Common myeloid progenitor, CD34-positive (primary cell): Measurements from ENCODE around the gene STEEP1.

Source experiments
- CTCF ChIA-PET: fragments of 350-600 bp; sonication (Branson Sonifier 250); formaldehyde crosslinking; loops from one replicate; lab custom pipeline; 2021; ENCODE audit warnings: antibody characterized with exemption; lab: Charles Lee
- POLR2A ChIA-PET: fragments of 350-600 bp; sonication (Branson Sonifier 250); formaldehyde crosslinking; loops from one replicate; lab custom pipeline; 2021; ENCODE audit warnings: antibody characterized with exemption; lab: Charles Lee
- DNase-seq, 3 donors: peaks; one replicate each; pipeline versions ENCODE4 v3.0.0 to v3.0.0-alpha.2; 2013
- H3K27ac ChIP-seq, 2 experiments: 1 replicate in 1 of 2; 2 replicates in 1 of 2; pipeline ENCODE4 v1.7.0; 2013; ENCODE audit warnings: inconsistent platforms in 2 of 2, low read length in 2 of 2, mild to moderate bottlenecking in 2 of 2, low read depth in 1 of 2, moderate library complexity in 1 of 2; ENCODE audit not compliant: severe bottlenecking in 2 of 2, insufficient read depth in 1 of 2, poor library complexity in 1 of 2
- H3K27me3 ChIP-seq, 5 experiments: replicated peaks in 2 of 5; 1 replicate in 3 of 5; 2 replicates in 2 of 5; pipeline versions ENCODE4 v1.6.1 to v1.7.0; 2013; ENCODE audit warnings: low read length in 4 of 5, mild to moderate bottlenecking in 2 of 5, moderate library complexity in 2 of 5, inconsistent platforms in 1 of 5; ENCODE audit not compliant: insufficient read depth in 5 of 5, control insufficient read depth in 4 of 5
- H3K36me3 ChIP-seq, 4 experiments: 1 replicate in 2 of 4; 2 replicates in 2 of 4; pipeline versions ENCODE4 v1.6.1 to v1.7.0; 2013; ENCODE audit warnings: low read length in 3 of 4, control low read depth in 1 of 4, mild to moderate bottlenecking in 1 of 4; ENCODE audit not compliant: control insufficient read depth in 4 of 4, insufficient read depth in 4 of 4
- H3K4me1 ChIP-seq, 4 experiments: 1 replicate in 3 of 4; 2 replicates in 1 of 4; pipeline versions ENCODE4 v1.6.1 to v1.7.1; 2013; ENCODE audit warnings: low read length in 3 of 4, mild to moderate bottlenecking in 3 of 4, control low read depth in 1 of 4, inconsistent platforms in 1 of 4, moderate library complexity in 1 of 4; ENCODE audit not compliant: control insufficient read depth in 4 of 4, insufficient read depth in 4 of 4; ENCODE audit errors: control extremely low read depth in 1 of 4
- H3K4me3 ChIP-seq, 7 experiments: 1 replicate in 4 of 7; 2 replicates in 3 of 7; pipeline versions ENCODE4 v1.5.1 to v1.7.0; 2013; ENCODE audit warnings: mild to moderate bottlenecking in 7 of 7, low read length in 6 of 7, moderate library complexity in 6 of 7, inconsistent platforms in 2 of 7, low read depth in 2 of 7, control low read depth in 1 of 7; ENCODE audit not compliant: insufficient read depth in 4 of 7, control insufficient read depth in 1 of 7; ENCODE audit errors: extremely low read depth in 1 of 7
- H3K9me3 ChIP-seq, 5 experiments: 1 replicate in 4 of 5; 2 replicates in 1 of 5; pipeline versions ENCODE4 v1.6.1 to v1.7.1; 2013; ENCODE audit warnings: low read length in 4 of 5, mild to moderate bottlenecking in 2 of 5, inconsistent platforms in 1 of 5, low read depth in 1 of 5, moderate library complexity in 1 of 5; ENCODE audit not compliant: control insufficient read depth in 4 of 5, insufficient read depth in 2 of 5; ENCODE audit errors: control extremely low read depth in 1 of 5
- WGBS: methylation state at CpG from one replicate; pipeline ENCODE4 v1.1.5; 2013; ENCODE audit not compliant: insufficient coverage; 5-methylcytosine and 5-hydroxymethylcytosine counted together

Gene STEEP1

GRCh38 chrX:119537487-119537886, 27.7 kb downstream of the STEEP1 start:
- H3K36me3 ChIP-seq = peaks cover 0 to 20% (median 4%) of the 10 kb centered on the region in 4 experiments
- CTCF ChIA-PET = no interaction called here
- no peak overlapping the region for H3K4me3 ChIP-seq
- 71% methylated on average over 1 of the region's 3 CpGs for WGBS
- POLR2A ChIA-PET = no interaction called here
- no peak overlapping the region for H3K27ac ChIP-seq
- no peak for DNase-seq
- H3K4me1 ChIP-seq = no peaks in the 10 kb centered on the region
- H3K27me3 ChIP-seq = no peaks in the 10 kb centered on the region
- no peaks in the 10 kb centered on the region for H3K9me3 ChIP-seq

- Histone ChIP-seq H3K4me1 (no peaks in the 10 kb centered on the region), H3K27ac (no peak overlapping the region), H3K27me3 (no peaks in the 10 kb centered on the region), H3K9me3 (no peaks in the 10 kb centered on the region), H3K36me3 (no peaks in the 10 kb centered on the region), H3K4me3 (no peak overlapping the region)
- ChIA-PET CTCF (interaction anchor here (0.7 kb wide), 1 partner anchor 51 kb away, joined by 3 read pairs; no protein-coding TSS in a partner anchor), POLR2A (no interaction called here)
- WGBS = 100% methylated on average over 5 of the region's 9 CpGs
- DNase-seq = peak in 1 of 3 donors; percentile 4
Measured at GRCh38 chrX:119529345-119530276, 35.6 kb downstream of the STEEP1 start.

- POLR2A ChIA-PET = no interaction called here
Measured at GRCh38 chrX:119523664-119524184, 41.5 kb downstream of the STEEP1 start.

GRCh38 chrX:119521246-119521645, 44.0 kb downstream of the STEEP1 start:
- no peak overlapping the region for H3K27ac ChIP-seq
- H3K36me3 ChIP-seq = no peaks in the 10 kb centered on the region
- no peaks in the 10 kb centered on the region for H3K27me3 ChIP-seq
- ChIA-PET CTCF (no interaction called here), POLR2A (no interaction called here)
- no peaks in the 10 kb centered on the region for H3K9me3 ChIP-seq
- H3K4me1 ChIP-seq = no peaks in the 10 kb centered on the region
- DNase-seq = no peak
- no peak overlapping the region for H3K4me3 ChIP-seq
- WGBS = 90% methylated on average over 3 of the region's 6 CpGs

More at GRCh38 chrX:119523664-119524184, 41.5 kb downstream of the STEEP1 start:
- H3K9me3 ChIP-seq = no peaks in the 10 kb centered on the region
- no peak overlapping the region for H3K4me3 ChIP-seq
- no peaks in the 10 kb centered on the region for H3K27me3 ChIP-seq
- DNase-seq = no peak
- CTCF ChIA-PET = no interaction called here
- no peak overlapping the region for H3K27ac ChIP-seq
- WGBS = 60% methylated on average over 1 of the region's 1 CpG
- H3K36me3 ChIP-seq = no peaks in the 10 kb centered on the region
- H3K4me1 ChIP-seq = no peaks in the 10 kb centered on the region

GRCh38 chrX:119518371-119518770, 46.8 kb downstream of the STEEP1 start:
- Histone ChIP-seq H3K4me3 (no peak overlapping the region), H3K27me3 (no peaks in the 10 kb centered on the region), H3K36me3 (no peaks in the 10 kb centered on the region), H3K27ac (no peak overlapping the region), H3K4me1 (no peaks in the 10 kb centered on the region), H3K9me3 (no peaks in the 10 kb centered on the region)
- DNase-seq = no peak
- ChIA-PET POLR2A (no interaction called here), CTCF (interaction anchor here (1.0 kb wide), 1 partner anchor 85 kb away, joined by 3 read pairs; no protein-coding TSS in a partner anchor)
- 85% methylated on average over 3 of the region's 4 CpGs for WGBS

- CTCF ChIA-PET = interaction anchor here (0.8 to 1.8 kb wide), 8 partner anchors 10 to 269 kb away, joined by 3 to 5 read pairs (median 4); no protein-coding TSS in a partner anchor
- POLR2A ChIA-PET = interaction anchor here (0.5 kb wide), 1 partner anchor 97 kb away, joined by 4 read pairs; no protein-coding TSS in a partner anchor
- H3K9me3 ChIP-seq = no peaks in the 10 kb centered on the region
- no peaks in the 10 kb centered on the region for H3K36me3 ChIP-seq
- H3K27me3 ChIP-seq = no peaks in the 10 kb centered on the region
- H3K4me1 ChIP-seq = no peaks in the 10 kb centered on the region
- H3K4me3 ChIP-seq = no peak overlapping the region
- DNase-seq = peak; percentile 73 to 83 (median 82)
- 29% methylated on average over 5 of the region's 5 CpGs for WGBS
- H3K27ac ChIP-seq = no peak overlapping the region
Measured at GRCh38 chrX:119516157-119516702, 49.0 kb downstream of the STEEP1 start.
